NCI-H82 (cell line): ENCODE measurements around the gene INPP4B.

Experiments used
- DNase-seq: peaks from one replicate; lab custom pipeline; 2025; lab: John Stamatoyannopoulos, UW

Gene INPP4B

DNA sequence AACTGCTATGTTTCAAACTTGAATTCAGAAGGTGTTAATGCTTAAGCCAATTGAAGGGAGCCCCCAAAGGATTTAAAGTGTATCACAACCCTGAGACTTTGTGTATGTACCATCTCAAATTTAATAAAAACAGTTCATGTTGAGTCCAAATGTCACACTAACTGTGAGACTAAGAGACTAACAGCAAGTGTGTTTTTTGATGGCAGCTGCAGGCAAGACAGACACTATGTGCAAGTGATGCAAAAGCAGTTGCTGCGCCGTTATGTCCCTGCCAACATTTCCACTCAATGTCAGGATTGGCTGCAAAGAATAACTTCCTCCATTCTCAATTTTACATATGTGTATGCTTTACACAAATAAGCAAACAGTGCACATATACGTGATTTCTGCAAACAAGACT, 615.1 kb downstream of the INPP4B start:
- DNase-seq, result peak; percentile 1

DNA sequence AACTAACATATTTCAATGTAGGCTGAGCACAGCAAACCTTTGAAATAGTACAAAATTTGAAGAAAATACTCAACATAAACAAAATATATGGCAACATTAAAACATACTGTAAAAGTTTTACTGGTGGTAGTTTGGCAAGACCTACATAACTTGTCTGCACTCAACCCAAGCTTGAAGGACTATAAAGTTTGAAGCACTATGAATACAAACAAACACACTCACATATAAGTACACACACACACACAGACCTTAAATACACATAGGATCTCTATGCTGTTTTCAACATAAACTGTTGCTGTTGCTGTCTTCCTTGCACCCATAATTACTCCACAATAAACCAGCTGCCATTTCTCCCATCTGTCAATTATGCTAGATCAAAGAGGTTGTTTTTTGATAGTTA, 620.1 kb downstream of the INPP4B start:
- DNase-seq, result no peak

- no peak for DNase-seq
Measured at GRCh38 chr4:142222127-142222526, 624.0 kb downstream of the INPP4B start.

DNA sequence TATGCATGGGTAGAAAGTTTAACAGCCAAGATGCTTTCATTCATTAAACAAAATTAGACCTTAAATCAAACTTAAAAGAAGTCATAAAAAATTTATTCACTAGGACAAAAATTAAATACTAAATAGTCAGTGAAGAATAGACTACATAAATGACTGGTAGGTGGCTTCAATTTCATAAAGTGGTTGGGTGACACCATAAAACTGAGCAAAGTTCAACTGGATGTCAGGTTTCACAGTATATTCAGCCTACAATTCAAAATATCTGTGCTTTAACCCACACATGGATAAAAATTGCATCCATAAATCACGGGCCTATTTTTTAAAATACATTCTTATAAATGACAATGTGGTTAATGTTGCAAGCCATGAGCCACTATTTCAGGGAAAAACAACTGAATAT, 627.4 kb downstream of the INPP4B start:
- DNase-seq, result no peak

DNA sequence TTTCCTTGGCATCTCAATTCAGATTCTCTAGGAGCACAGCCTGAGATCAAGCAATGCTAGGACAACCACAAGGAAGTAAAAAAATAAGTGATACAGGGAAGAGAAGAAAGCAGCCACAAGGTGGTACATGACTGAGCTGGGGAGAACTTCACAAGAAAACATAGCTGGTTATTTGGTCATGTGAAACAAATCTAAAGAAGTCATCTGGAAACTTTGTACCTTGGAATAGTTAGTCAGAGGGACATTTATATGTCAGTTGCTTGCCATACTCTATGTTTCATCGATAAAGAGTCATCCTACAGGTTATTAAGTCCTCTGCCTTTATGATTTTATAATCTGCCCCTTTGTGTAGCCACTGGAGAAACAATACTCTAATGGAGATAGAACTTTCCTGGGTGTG, 634.7 kb downstream of the INPP4B start:
- DNase-seq, result no peak

GRCh38 chr4:142203505-142203904, 642.6 kb downstream of the INPP4B start:
- DNase-seq, result no peak

GRCh38 chr4:142202404-142203332, 643.4 kb downstream of the INPP4B start:
- DNase-seq, result no peak

DNA sequence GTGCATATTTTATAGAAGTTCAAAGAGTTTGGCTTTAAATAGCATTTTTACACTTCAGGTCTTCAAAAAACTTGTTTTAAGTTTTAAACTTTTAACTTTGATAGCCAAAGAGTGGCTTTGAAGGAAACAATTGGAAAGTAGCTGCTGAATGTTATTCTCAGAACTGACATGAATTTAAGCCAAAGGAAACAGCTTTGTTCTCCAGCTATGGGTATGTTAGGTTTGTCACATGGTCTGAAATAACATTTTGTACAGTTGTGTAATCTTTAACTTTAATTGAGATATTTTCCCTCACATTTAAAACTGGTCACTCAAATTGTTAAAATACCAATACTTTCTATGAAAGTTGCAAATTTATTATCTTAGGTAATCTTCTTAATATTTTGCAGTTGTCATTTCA, 645.1 kb downstream of the INPP4B start:
- no peak for DNase-seq

- DNase-seq, result no peak
Measured at GRCh38 chr4:142194905-142195304, 651.2 kb downstream of the INPP4B start.

DNA sequence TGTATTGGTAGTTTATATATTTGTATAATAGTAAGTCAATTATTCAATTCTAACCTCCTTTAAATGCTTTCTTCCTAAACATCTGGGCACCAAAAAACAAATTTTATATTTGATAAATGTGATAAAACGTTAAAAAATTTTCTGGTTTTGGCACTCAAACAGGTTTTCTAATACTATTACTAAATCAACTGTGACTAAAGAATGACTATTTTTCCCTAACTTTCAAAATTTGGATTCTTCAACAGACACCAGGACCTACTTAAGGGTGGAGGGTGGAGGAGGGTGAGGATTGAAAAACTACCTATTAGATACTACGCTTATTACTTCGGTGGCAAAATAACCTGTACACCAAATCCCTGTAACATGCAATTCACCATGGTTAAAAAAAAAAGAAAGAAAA, 654.2 kb downstream of the INPP4B start:
- DNase-seq, result no peak

GRCh38 chr4:142181021-142181420, 665.1 kb downstream of the INPP4B start:
- no peak for DNase-seq

DNA sequence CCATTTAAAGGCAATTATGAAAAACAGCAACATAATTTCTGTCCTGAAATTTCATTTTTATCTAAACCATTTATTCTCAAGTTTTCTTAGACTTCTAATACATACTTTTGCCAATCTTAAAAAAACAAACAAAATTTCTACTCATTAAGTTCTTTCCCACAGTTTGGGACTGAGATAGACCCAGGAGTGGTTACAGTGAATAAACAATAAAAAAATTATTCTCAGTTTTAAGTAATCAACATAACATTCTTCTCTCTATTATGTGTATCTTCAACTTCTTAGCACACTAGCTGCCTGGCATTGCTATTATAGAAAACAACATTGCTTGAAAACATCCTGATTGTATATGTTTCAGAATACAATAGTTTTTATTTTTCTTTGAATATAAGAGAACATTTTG, 676.9 kb downstream of the INPP4B start:
- no peak for DNase-seq

GRCh38 chr4:142168181-142168580, 677.9 kb downstream of the INPP4B start:
- DNase-seq, result no peak

GRCh38 chr4:142164767-142165500, 681.2 kb downstream of the INPP4B start:
- DNase-seq, result no peak

DNA sequence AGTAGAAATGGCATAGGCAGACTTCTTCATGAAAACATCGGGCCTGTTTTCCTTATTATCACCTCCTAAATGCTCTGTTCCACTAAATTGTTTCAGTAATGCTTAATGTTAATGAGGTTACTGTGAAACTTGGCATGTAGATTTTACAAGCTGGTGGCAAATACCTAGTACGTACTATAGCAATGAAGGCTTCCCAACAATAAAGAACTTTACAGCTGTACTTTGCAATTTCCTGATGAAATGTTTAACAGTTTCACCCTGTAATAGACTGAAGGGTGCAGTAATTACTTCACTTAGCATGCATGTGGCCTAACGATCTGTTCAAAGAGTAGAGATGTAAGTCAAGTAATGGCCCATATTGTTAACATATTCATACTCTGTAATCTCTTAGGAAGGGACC, 685.0 kb downstream of the INPP4B start:
- DNase-seq, result no peak

DNA sequence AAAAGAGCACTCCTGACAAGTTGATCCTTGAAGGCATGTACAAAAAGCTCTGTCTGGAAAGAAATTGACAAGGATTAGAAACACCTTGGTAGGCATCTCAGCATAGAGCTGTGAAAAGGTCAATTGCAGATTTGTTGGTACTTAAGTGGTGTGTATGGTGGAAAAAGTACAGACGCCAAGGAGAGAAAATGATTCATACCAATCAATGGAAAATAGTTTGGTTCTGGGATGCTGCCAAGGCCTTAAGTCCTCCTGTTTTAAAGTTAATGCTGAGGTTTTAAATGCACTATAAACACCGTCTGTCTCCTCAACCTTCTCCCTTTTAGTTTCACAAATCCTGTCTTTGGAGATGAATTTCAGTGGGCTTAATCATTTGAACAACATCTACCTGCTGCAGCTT, 685.6 kb downstream of the INPP4B start:
- DNase-seq, result peak; percentile 16

DNA sequence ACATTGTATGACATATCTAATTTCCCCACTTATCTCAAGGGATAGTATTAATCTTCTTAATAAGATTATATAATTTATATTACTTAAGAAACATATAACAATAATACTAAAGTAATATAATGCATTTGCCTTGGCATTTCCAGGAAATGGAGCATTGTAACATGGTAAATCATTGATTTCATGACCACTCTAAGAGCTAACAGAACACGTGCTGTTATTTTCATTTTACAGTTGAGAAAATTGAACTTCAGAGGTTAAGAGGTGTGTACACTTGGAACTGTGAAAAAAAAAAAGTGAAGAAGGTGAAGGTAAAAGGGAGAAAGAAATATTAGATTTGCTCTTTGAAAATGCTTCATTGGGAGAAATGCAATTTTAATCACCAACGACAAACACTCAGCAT, 687.1 kb downstream of the INPP4B start:
- no peak for DNase-seq

DNA sequence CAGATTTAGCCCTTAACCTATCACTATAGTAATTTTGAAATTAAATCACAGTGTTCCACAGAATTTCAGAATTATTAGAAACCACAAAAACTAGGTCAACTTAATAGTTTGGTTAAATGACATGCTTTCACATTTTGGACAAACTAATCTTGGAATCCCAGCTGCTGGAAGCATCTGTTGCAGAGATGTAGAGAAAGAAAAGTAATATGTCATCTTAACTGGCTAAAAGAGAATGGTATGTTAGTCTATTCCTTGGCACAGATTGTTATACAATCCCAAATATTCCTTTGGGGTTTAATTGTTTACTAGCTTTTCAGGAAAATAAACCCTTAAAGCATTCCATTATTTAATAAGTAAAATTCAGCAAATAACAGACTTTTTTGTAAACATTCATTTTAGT, 689.8 kb downstream of the INPP4B start:
- no peak for DNase-seq

DNA sequence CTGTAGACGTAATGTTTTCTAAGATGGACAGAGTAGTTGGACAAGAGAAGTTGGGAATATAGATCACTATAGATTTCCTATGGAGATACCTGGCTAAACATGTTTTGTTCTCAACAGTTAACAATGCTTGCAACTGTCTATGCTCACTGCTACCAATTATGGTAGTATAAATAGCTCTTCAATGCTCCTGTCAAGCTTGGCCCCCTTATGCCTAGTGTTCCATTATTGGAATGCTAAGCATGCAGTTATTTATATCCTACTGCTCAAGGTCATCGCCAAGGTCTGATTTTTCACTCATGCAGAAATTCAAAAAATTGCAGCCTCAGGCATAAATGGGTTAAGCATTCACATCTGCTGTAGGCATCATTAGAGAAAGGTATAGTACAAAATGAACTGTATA, 690.8 kb downstream of the INPP4B start:
- no peak for DNase-seq

DNA sequence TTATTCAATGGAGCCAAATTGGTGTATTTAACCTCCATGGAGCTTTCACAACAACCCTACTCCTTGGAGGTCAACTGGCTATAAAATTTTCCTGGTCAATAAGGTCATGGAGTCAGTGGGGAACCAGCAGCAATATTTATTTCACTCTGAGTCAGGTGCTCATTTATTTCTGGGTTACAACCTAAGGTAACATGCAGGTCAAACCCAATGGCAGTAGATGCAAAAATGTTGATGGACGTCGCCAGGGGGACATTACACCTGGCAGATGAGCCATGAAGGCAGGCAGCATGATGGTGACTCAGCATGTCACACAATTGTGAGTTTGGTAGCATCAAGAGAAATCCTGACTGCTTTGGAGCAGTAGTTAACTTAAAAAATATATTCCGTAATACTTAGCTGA, 695.6 kb downstream of the INPP4B start:
- no peak for DNase-seq

- DNase-seq, result no peak
Measured at GRCh38 chr4:142144813-142145212, 701.3 kb downstream of the INPP4B start.

- DNase-seq, result no peak
Measured at GRCh38 chr4:142142366-142143054, 703.6 kb downstream of the INPP4B start.

- no peak for DNase-seq
Measured at GRCh38 chr4:142141224-142141623, 704.9 kb downstream of the INPP4B start.
